GM12801 (cell line): ENCODE measurements around the gene C4A.

Experiments
- CTCF ChIP-seq: IDR thresholded peaks from one replicate; pipeline ENCODE4 v1.5.1; 2011; ENCODE audit warnings: control low read depth; ENCODE audit not compliant: insufficient read length; ENCODE audit errors: extremely low read depth

Gene C4A

GRCh38 chr6:31952140-31952805 lies 29.6 kb upstream of the C4A start:
- no peak for TF ChIP-seq CTCF

GRCh38 chr6:31952890-31953289 lies 29.0 kb upstream of the C4A start:
- no peak for TF ChIP-seq CTCF

- no peak for TF ChIP-seq CTCF
These were observed 27.3 kb upstream of the C4A start for GRCh38 chr6:31954511-31954910.

GRCh38 chr6:31956796-31957195 lies 25.1 kb upstream of the C4A start:
- no peak for TF ChIP-seq CTCF

- no peak for TF ChIP-seq CTCF
These were observed 23.5 kb upstream of the C4A start for GRCh38 chr6:31958412-31958740.

- TF ChIP-seq CTCF, result no peak
These were observed 22.8 kb upstream of the C4A start, which contains the start of the genes NELFE and SKIC2 for GRCh38 chr6:31958741-31959739. Gene NELFE, minus strand, starts transcription at chr6:31958971. Its CDS starts 525 bp downstream, at chr6:31958446. Gene SKIC2, plus strand, starts transcription at chr6:31959175. Its CDS starts 18 bp downstream, at chr6:31959193.

GRCh38 chr6:31961616-31962015 lies 20.2 kb upstream of the C4A start:
- TF ChIP-seq CTCF, result no peak
